HG03103 (cell line): ENCODE measurements around the gene DNAH7.
"Not testable (repeated sequence)": the region's sequence is repeated elsewhere in the genome, so short reads cannot be mapped to it uniquely, and the experiment has no call there.

ENCODE experiments used
- ATAC-seq: cut with Tn5 transposase; IDR thresholded peaks from one replicate; pipeline ENCODE4 v1.9.1; 2021; ENCODE audit warnings: low read depth; ENCODE audit not compliant: unreplicated experiment

DNAH7 gene

DNA sequence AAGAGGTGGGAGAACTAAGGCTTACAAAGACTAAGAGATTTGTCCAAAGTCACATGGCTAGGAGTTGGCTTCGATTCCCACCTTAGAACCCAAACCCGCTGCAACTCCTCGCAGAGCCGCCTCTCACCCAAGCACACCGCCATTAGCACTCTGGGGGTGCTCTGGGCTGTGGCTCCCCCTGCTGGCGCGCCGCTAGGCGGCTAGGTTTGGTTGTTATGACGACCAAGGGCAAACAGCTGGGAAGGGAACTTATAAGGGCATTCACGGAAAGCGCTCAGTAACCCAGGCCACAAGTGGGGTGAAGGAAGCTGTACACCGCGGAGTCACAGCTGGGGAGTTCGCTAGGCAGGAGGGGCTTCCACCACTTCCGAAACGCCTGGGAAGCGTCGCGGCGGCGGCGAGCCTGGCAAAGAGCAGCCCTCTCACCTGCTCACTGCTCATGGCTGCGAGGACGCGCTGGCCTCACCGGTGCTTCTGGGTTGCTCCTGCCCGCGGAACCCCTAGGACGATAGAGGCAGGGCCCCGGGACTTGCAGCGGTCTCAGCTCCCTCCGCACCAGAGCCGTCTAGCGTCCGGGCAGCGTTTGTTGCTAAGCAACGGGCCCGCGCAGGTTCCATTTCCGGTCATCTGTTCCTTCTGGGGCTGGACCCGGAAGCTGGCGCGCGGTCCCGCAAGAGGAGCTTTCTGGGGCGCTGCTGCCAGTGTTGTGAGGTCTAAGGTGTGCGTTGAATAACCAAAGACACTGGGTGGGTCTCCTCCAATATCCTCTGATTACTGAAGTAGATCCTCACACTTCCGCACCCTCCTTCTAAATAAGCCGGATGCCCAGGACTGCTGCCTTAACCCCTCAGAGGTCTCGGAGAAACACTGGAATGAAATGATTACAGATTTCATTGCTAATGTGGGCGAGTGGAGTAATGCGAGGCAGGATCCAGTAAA, at the start of gene DNAH7:
Gene DNAH7, minus strand, starts transcription at position 567 of the 939 bp plus-strand sequence. Its CDS starts 126 bp downstream, at position 441.
- ATAC-seq: peak; percentile 99

DNA sequence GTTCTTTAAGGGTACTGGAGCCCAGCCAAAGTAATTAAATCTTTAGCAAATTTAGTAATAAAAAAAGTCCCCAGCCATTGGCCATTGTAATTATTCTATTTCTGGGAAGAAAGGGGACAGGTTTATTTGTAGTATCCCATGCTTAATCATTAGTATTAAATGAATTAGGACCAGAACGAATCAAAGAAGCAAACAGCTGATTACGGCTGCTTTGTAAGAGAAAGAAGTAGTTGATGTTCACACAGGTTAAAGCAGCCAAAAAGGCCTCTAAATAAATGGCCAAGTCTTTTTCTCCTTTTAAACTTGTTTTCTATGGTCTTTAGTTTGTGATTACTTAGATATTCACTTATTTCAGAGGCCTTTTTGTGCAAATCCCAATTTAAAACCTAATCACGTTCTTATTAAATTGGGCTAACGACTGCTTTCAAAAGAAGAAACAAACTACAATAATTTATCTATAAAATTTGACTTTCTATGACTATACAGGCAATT, 48.6 kb upstream of the DNAH7 start:
- no peak for ATAC-seq

DNA sequence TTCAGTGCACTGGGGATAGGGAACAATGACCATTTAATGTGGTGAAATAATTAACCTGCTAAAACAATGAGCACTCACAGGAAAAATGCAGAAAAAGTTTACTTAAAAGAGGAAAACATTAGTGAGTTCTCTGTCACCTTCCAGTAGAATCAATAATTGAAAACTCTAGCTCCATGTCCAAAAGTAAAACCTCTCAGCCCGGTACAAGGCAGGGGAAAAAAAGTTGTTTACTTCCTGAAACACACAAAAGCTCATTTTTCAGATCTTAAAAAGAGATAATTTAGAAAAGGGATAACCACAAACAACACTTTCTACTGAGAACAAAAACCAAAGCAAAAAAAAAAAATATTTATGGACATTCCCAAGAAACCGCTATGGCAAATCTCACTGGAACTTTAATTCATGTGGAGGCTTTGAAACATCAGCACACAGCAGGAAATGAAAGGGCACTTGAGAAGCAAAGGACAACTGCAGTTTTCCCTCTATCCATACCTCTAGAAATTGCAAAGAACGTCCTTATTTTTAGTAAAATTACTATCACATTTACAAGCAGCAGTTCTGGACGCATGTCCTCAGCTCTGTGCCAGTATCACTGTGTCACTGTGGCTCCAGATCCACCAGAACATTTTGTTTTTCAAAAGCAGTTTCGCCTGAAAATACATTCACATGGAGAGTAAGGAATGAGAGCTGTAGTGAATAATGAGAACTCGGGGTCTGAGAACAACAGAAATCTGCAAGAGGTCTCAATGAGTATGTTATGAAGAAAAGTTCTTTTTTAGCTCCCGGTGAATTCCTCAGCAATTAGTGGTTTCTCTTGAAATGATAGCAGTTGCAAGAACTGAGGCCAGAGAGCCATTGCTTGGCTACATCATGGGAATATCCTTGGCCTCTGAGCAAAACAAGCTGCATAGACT, 44.7 kb upstream of the DNAH7 start:
- ATAC-seq: no peak

DNA sequence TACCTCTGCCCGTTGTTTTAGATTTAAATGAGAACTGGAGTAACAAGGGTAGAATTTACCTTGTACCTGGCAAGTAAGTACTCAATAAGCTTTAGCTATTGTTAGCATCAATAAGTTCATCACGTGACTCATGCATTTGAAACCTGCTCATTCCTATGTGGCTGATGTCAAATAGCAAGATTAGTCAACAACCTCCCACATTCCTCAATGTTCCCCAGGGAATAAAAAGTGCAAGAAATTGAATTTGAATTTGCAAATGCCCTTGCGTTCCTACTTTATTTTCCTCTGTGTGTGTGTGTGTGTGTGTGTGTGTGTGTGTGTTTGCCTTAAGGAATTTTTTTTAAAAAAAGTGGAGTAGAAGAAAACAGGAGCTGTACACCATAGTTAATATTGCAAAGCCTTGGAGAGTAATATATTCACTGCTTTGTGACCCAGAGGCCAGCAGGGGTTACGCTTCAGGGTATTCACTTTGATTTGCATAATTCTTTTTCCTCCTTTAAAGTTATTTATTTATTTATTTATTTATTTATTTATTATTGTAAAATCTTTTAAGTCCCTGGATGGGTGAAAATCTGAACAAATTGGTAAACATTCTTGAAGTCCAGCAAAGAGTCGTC, 43.9 kb upstream of the DNAH7 start:
- no peak for ATAC-seq

DNA sequence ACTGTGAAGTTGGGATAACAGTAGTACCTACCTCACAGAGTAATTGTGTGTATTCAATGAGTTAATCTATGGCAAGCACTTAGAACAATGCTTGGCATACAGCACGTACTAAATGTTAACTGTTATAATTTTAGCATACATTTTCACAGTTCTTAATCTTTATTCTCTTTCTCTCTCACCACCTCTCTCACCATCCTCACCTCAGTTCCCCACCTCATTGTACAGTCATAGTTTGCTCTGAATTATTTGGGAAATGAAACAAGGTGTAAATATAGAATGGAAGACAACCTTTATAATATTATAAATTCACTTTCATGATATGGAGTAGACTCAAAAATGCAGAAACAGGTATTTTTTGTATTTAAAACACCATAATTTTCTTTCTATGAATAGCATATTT, 40.0 kb upstream of the DNAH7 start:
- no peak for ATAC-seq

DNA sequence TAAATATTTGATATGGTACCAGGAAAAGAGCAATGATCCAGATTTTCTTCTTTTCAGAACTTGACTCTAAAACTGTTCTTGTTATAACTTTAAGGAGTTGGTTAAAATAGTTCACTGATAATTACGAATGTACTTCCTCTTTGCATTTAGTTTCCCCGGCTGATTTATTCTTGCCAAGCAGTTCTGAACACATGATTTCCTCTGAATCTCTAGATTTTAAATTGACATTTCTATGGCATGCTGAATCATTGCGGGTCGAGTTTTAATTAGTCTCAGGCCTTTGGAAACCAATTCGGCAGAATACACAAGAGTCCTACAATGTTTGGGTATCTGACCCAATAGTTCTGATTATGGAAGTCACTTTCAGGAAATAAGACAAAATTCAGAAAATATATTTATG, 37.3 kb upstream of the DNAH7 start:
- ATAC-seq: no peak

DNA sequence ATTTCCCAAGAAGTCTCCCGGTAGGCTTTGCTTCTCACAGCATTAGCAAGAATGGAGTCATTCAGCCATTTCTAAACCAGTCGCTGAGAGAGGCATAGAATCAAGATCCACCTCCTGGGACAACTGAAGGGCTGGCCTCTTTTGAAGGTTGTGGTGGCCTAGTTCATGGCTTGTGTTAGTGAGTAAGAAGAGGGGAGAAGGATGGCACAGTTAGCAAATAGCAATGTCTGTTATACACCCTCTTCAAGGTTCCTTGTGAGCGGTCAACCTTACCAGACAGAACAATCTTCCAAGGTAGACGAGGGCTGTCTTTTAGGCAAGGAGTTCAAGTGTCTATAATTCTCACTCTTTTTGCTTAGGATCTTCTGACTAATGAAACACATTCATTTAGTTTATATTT, 35.4 kb upstream of the DNAH7 start:
- no peak for ATAC-seq

DNA sequence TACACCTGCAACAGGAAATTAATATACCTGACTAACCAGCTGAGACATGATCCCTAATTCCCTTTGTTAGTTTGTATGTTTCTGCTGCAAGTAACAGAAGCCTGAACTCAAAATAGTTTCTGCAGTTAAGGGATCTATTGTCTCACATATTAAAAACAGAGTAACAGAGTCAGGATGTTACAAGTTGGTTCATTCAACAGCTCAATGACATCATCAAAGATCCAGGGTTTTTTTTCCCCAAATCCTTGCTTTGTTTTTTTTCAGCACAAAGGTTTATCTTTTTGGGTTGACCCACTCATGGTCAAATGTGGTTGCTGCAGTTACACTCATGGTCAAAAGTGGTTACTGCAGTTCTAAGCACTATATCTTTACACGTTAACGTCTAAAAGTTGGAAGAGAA, 35.0 kb upstream of the DNAH7 start:
- ATAC-seq: no peak

DNA sequence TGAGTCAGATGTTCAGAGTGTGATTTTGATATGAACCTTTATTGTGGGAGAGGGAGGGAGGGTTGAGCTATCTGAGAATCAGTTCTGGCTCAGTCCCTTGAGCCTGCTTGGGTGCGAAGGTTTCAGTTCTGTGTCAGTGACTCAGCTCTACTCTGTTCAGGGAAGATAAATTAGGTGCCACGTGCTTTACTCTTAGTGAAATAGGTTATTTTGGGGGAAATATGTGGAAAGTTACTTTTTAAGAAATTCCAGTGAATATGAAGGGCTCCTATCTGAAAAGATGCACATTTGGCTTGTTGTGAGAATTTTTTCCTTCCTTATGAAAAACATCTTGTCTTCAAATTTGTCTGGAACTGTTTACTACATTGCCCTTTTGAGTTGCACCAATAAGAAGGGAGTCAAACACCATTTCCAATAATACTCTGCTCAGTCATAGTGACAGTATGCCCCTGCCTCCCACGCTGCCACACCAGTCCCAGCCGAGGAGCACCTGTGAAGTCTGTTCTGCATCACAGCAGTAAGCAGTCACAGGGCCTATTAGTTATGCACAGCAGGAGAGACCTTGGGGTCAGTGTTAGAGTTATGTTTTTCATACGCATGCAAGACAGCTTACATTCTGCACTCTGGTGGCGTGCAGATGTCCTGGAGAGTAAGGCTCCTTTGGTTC, 32.8 kb upstream of the DNAH7 start:
- ATAC-seq: peak; percentile 91

DNA sequence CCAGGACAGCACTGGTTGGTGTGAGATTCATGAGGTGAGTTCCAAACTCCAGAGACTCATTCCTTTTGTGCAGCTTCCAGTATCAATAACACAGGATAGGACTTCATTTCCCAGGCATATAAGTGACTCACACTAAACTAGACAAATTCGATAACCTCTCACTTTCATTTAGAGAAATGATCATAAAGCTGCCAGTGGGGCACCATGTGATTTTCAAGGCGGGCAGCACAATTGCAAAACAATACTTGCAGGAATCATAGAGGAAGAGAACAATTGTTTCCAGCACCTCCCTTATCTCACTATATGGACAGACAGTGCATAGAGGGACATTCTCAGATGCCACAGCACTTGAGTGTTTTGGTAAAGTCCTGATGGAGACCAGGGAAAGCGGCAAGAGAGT, 31.3 kb upstream of the DNAH7 start:
- no peak for ATAC-seq

DNA sequence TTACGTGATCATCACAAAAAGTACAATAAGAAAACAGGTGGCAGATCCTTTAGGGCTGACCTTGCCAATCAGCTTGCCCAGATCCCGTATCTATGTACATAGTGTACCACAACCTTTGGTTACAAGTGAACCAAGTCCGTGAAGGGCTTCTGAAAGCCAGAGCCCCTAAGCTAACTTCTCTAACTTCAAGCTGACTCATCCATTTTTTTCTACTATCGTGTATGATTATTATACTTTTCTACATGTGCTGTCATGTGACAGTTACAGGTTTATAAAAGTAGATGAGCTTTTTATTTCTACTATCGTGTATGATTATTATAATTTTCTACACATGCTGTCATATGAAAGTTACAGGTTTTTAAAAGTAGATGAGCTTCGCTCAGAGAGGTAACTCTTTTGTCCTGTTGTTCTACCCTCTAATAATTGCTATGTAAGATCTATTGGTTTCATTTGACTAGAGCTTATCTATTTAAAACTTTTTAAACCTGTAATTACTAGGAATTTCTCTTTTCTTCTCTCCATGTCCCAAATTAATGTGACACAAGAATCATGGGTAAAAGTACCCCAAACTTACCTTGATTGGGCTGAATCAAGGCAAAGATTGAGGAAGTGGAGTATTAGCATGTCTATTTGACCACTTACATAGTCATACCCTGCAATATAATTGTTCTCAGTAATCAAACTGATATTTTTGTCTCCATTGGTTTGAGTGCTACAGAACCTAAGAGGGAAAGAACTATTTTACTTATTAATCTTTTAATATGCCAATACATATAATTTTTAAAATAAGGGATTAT, 29.4 kb upstream of the DNAH7 start:
- no peak for ATAC-seq

DNA sequence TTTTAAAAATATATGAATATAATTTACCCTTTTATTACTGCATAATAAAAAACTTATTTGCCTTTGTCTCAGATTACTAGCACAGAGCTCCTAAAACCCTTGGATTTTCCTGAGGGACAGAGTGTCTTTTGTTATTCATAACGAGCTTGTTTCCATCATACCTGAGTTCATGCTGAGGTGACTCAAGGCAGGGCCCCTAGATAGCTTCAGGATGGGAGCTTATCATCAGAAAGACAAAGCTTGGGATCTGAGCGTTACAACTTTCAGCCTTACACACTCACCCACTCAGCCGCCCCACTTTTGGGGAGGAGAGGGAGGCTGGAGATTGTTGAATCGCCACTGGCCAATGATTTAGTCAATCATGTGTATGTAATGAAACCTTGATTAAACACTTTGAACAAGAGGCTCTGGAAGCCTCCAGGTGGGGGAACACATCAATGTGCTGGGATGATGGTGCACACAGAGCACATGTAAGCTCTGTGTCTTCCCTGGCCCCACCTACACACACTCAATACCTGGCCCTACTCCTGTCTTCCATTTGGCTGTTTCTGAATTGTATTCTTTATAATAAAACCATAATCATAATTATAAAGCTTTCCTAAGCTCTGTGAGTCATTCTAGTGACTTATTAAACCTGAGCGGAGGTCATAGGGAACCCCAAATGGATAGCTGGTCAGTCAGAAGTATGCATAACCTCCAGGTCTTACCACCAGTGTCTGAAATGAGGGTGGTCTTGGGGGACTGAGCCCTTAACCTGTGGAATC, 28.5 kb upstream of the DNAH7 start:
- ATAC-seq: no peak

DNA sequence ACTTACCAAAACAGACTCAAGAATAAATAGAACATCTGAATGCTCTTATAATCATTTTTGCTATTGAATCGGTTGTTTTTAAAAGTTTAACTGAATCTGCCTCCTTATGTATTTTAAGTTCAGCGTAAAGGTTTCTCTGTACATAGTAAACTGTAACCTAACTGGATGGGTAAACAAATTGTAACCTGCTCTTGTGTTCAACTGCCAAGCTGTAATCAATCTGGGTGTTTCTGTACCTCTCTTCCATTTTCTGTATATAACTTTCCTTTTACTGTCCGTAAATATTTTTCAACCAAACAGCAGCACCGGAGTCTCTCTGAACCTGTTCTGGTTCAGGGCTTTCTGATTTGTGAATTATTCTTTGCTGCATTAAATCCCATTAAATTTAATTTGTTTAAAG, 27.6 kb upstream of the DNAH7 start:
- ATAC-seq: no peak

DNA sequence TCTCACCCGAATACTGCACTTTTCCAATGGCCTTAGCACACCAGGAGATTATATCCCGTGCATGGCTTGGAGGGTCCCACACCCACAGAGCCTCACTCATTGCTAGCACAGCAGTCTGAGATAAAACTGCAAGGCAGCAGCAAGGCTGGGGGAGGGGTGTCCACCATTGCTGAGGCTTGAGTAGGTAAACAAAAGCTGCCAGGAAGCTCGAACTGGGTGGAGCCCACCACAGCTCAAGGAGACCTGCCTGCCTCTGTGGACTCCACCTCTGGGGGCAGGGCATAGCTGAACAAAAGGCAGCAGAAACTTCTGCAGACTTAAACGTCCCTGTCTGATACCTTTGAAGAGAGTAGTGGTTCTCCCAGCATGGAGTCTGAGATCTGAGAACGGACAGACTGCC, 20.8 kb upstream of the DNAH7 start:
- ATAC-seq: not testable (repeated sequence)

DNA sequence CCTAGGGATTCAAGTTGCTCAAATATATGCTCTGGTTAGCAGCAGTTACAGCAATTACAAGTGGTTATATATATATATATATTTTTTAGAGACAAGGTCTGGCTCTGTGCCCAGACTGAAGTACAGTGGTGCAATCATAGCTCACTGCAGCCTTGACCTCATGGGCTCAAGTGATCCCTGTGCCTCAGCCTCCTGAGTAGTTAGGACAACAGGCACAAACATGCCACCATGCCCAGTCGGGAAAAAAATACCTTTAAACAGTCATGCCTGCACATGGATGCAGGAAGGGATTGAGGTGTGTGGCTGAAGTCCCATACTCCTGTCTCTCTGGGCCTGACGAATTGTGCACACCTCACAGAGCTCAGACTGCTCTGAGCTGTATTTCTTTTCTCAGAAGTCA, 19.6 kb upstream of the DNAH7 start:
- no peak for ATAC-seq

DNA sequence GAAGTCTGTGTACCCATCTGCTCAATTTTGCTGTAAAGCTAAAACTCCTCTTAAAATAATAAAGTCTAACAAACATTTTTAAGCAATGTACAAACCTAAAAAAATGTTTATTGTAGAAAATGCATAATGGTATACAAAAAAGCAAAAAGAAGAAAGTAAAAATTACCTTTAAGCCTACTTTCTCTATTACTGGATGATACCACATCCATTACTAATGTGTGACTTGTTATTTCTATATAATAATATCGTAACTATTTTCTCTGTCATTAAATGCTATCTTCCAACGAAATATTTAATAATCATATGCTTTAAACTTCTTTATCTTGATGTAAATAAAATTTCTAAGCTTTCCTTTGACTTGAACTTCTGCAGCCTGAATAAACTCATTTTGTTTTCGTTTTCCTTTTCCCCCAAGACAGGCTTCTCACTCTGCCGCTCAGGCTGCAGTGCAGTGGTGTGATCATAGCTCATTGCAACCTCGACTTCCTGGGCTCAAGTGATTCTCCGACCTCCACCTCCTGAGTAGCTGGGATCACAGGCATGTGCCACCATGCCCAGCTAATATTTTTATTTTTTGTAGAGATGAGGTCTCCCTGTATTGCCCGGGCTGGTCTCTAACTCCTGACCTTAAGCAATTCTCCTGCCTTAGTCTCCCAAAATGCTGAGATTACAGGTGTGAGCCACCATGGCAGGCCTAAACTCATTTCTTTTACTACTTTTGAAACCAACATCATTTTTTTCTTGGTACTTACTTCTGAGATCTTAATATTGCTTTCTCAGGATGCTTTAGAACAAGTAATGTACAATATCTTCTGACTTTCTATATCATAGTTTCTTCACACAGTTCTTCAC, 18.1 kb upstream of the DNAH7 start:
- no peak for ATAC-seq

DNA sequence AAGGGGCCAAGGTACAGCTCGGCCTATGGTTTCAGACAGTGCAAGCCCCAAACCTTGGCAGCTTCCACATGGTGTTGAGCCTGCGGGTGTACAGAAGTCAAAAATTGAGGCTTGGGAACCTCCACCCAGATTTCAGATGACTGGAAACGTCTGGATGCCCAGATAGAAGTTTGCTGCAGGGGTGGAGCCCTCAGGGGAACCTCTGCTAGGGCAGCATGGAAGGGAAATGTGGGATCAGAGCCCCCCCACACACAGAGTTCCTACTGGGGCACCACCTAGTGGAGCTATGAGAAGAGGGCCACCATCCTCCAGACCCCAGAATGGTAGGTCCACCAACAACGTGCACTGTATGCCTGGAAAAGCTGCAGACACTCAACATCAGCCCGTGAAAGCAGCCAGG, 15.0 kb upstream of the DNAH7 start:
- ATAC-seq: no peak

DNA sequence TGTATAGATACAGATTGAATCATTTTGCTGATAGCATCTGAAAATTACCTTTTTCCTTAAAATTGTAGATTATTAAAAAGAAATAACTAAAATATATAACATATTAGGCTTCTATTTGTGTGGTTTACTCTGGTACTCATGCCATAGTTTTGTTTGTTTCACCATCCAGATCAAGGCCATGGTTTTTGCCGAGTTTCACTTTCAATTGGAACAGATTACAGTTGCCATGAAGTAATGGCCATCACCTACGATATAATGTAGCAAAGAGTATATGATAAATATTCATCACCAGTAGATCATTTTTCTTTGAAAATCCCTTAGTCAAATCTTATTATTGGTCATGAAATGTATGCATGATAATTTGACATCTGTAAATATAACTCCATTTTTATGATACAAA, 11.9 kb upstream of the DNAH7 start:
- peak; percentile 45 for ATAC-seq
